ENCODE results near the gene ZSCAN16. TPM values are rescaled to one million over a fixed set of nuclear protein-coding genes. Genes with fewer than 3 reads are reported as not detected.
A peak's percentile ranks its signal among the peaks of the same experiment; 100 is the strongest.

The ZSCAN16 gene
- total and polyA plus RNA-seq, 2 of the 13 experiments (the other 11 are each of a cell fraction or from before 2014, with no cell fraction given): 5.7 to 12.7 TPM

DNA sequence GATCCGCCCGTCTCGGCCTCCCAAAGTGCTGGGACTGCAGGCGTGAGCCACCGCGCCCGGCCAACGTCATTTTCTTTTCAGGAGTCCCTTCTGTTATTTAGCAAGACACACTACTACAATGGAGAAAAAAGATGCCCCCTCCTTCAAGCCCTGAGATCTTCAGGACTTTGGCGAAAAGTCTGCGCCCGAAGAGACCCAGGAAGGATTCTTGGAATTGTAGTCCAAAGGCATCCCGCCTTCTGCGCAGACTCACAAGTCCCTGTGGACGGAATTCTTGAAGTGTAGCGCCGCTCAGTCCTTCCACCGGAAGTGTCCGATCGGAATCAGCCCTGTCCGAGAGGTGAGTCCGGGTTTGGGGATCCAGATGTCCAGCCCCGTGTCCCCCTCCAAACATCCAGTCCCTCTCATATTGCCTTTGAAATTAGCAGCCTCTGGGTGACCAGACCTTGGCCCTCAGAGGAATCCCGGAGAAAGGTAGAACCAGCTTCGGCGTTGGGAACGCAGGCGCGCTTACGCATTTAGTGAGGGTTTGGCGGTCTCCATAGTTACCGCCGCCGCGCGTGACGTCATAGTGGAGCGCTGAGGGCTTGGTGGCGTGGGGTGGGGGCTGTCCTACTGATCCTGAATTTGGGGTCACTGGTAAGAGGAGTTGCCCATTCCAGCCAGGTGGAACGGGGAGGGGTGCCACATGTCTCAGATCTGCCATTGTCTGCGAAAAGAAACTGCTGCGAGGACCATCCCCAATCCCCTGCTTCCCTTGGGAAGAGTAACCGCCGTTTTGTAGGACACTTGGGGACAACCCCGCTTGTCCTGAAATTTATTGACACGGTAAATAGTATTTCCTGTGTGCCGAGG lies 43.6 kb upstream of the ZSCAN16 start (continued):
- TF ChIP-seq HIC2 (CRISPR knock-in tag; IDR thresholded peaks at IDR 0.05; ENCODE audit: low read depth) (no peak; the same call in 1 of the 2 replicates), HOXD1 (CRISPR knock-in tag; IDR thresholded peaks at IDR 0.05) (peak; percentile 93), ZNF546 (CRISPR knock-in tag; conservative IDR thresholded peaks at IDR 0.05) (no peak), FOXK2 (IDR thresholded peaks at IDR 0.05) (no peak), RNF2 (conservative IDR thresholded peaks at IDR 0.05; ENCODE audit: low read depth) (peak; percentile 72; the same call in 1 of the 2 replicates), ZKSCAN1 (IDR thresholded peaks at IDR 0.05; ENCODE audit: low read length) (no peak), ZBTB26 (CRISPR knock-in tag; IDR thresholded peaks at IDR 0.05; ENCODE audit: borderline replicate concordance) (peak; percentile 86), ZNF383 (CRISPR knock-in tag; IDR thresholded peaks at IDR 0.05; ENCODE audit: borderline replicate concordance) (no peak), DMAP1 (CRISPR knock-in tag; IDR thresholded peaks at IDR 0.05) (peak; percentile 90), ZNF772 (CRISPR knock-in tag; IDR thresholded peaks at IDR 0.05) (peak; percentile 98), ZMYM2 (CRISPR knock-in tag; IDR thresholded peaks at IDR 0.05) (no peak), SP4 (CRISPR knock-in tag; IDR thresholded peaks at IDR 0.05) (peak; percentile 90), SOX5 (CRISPR knock-in tag; IDR thresholded peaks at IDR 0.05; ENCODE audit: borderline replicate concordance) (peak; percentile 76), STAG1 (CRISPR knock-in tag; IDR thresholded peaks at IDR 0.05) (no peak), ZNF563 (CRISPR knock-in tag; IDR thresholded peaks at IDR 0.05) (no peak; the same call in 1 of the 2 replicates)
- TF ChIP-seq, protein P1, sequence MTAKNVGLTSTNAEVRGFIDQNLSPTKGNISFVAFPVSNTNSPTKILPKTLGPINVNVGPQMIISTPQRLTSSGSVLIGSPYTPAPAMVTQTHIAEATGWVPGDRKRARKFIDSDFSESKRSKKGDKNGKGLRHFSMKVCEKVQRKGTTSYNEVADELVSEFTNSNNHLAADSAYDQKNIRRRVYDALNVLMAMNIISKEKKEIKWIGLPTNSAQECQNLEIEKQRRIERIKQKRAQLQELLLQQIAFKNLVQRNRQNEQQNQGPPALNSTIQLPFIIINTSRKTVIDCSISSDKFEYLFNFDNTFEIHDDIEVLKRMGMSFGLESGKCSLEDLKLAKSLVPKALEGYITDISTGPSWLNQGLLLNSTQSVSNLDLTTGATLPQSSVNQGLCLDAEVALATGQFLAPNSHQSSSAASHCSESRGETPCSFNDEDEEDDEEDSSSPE (CRISPR knock-in tag; IDR thresholded peaks at IDR 0.05): peak; percentile 77
- TF ChIP-seq, protein P2, sequence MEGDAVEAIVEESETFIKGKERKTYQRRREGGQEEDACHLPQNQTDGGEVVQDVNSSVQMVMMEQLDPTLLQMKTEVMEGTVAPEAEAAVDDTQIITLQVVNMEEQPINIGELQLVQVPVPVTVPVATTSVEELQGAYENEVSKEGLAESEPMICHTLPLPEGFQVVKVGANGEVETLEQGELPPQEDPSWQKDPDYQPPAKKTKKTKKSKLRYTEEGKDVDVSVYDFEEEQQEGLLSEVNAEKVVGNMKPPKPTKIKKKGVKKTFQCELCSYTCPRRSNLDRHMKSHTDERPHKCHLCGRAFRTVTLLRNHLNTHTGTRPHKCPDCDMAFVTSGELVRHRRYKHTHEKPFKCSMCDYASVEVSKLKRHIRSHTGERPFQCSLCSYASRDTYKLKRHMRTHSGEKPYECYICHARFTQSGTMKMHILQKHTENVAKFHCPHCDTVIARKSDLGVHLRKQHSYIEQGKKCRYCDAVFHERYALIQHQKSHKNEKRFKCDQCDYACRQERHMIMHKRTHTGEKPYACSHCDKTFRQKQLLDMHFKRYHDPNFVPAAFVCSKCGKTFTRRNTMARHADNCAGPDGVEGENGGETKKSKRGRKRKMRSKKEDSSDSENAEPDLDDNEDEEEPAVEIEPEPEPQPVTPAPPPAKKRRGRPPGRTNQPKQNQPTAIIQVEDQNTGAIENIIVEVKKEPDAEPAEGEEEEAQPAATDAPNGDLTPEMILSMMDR (CRISPR knock-in tag; IDR thresholded peaks at IDR 0.05): peak; percentile 28
- TF ChIP-seq, protein P3, sequence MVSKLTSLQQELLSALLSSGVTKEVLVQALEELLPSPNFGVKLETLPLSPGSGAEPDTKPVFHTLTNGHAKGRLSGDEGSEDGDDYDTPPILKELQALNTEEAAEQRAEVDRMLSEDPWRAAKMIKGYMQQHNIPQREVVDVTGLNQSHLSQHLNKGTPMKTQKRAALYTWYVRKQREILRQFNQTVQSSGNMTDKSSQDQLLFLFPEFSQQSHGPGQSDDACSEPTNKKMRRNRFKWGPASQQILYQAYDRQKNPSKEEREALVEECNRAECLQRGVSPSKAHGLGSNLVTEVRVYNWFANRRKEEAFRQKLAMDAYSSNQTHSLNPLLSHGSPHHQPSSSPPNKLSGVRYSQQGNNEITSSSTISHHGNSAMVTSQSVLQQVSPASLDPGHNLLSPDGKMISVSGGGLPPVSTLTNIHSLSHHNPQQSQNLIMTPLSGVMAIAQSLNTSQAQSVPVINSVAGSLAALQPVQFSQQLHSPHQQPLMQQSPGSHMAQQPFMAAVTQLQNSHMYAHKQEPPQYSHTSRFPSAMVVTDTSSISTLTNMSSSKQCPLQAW (CRISPR knock-in tag; IDR thresholded peaks at IDR 0.05): peak; percentile 95
- TF ChIP-seq, protein P4, sequence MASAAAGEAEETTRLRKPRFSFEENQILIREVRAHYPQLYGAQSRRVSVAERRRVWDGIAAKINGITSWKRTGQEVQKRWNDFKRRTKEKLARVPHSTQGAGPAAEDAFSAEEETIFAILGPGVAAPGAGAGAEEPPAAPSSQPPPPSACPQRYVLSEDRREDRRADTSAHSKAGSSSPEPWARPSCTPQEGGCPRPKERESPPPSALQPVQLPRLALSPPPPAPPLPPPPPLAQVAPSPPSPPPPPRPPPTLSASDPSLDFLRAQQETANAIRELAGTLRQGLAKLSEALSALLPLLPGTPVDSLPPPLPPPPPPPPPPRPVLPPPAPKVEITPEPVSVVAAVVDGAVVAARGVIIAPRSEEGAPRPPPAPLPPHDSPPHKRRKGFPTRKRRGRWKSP (CRISPR knock-in tag; IDR thresholded peaks at IDR 0.05): peak; percentile 88
